GM04504 (cell line): ENCODE data around the gene ATP2C2.

Experiments
- DNase-seq: peaks from one replicate; pipeline ENCODE4 v3.0.0-alpha.2; 2012; ENCODE audit warnings: low read depth

ATP2C2 gene

GRCh38 chr16:84451781-84452180 lies 83.4 kb downstream of the ATP2C2 start:
- DNase-seq: no peak

- no peak for DNase-seq
Observed at GRCh38 chr16:84453061-84453752, 84.9 kb downstream of the ATP2C2 start.

GRCh38 chr16:84454611-84455010 lies 86.3 kb downstream of the ATP2C2 start:
- DNase-seq: no peak

- no peak for DNase-seq
Observed at GRCh38 chr16:84455031-84455430, 86.7 kb downstream of the ATP2C2 start.

GRCh38 chr16:84458606-84459532 lies 90.5 kb downstream of the ATP2C2 start:
- DNase-seq: no peak

- no peak for DNase-seq
Observed at GRCh38 chr16:84459533-84459894, 91.2 kb downstream of the ATP2C2 start.

GRCh38 chr16:84459941-84460405 lies 91.6 kb downstream of the ATP2C2 start:
- no peak for DNase-seq

- no peak for DNase-seq
Observed at GRCh38 chr16:84460406-84461028, 92.2 kb downstream of the ATP2C2 start.

- DNase-seq: no peak
Observed at GRCh38 chr16:84461029-84461412, 92.7 kb downstream of the ATP2C2 start.

- no peak for DNase-seq
Observed at GRCh38 chr16:84461413-84462295, 93.3 kb downstream of the ATP2C2 start.

- DNase-seq: no peak
Observed at GRCh38 chr16:84462296-84463210, 94.2 kb downstream of the ATP2C2 start.

GRCh38 chr16:84463221-84463620 lies 94.9 kb downstream of the ATP2C2 start:
- DNase-seq: no peak

- DNase-seq: no peak
Observed at GRCh38 chr16:84464116-84464515, 95.8 kb downstream of the ATP2C2 start.

GRCh38 chr16:84465154-84465553 lies 96.8 kb downstream of the ATP2C2 start:
- no peak for DNase-seq

- no peak for DNase-seq
Observed at GRCh38 chr16:84466692-84467091, 98.4 kb downstream of the ATP2C2 start.

GRCh38 chr16:84467256-84467655 lies 98.9 kb downstream of the ATP2C2 start:
- DNase-seq: no peak

- no peak for DNase-seq
Observed at GRCh38 chr16:84467709-84468108, 99.4 kb downstream of the ATP2C2 start.

- no peak for DNase-seq
Observed at GRCh38 chr16:84471316-84471715, 103.0 kb downstream of the ATP2C2 start.

- no peak for DNase-seq
Observed at GRCh38 chr16:84471966-84472365, 103.6 kb downstream of the ATP2C2 start.

GRCh38 chr16:84475643-84476240 lies 107.4 kb downstream of the ATP2C2 start:
- DNase-seq: no peak
